ENCODE measurements around the gene OAF.

Gene OAF

DNA sequence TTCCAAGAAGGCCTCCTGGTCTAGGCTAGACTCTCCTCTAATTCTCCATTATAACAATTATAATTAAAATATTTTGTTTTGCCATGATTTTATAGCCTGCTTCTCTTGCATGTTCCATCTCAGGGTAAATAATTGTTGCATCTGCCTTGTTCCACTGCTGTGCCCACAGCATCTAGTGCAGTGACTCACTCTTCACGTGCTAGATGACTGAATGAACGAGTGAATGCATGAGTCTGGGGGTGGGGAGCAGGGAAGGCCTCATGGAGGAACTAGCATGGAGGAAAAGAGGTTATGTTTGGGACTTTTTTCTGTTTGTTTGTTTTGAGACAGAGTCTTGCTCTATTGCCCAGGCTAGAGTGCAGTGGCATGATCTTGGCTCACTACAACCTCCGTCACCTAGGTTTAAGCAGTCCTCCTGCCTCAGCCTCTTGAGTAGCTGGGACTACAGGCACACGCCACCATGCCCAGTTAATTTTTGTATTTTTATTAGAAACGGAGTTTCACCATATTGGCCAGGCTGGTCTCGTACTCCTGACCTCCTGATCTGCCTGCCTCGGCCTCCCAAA is 5.2 kb upstream of the OAF start:
- DNase-seq, result no peak

- no peak for DNase-seq
These were observed 3.3 kb upstream of the OAF start for GRCh38 chr11:120207512-120207911.

GRCh38 chr11:120208001-120208441 is 2.8 kb upstream of the OAF start:
- no peak for DNase-seq

DNA sequence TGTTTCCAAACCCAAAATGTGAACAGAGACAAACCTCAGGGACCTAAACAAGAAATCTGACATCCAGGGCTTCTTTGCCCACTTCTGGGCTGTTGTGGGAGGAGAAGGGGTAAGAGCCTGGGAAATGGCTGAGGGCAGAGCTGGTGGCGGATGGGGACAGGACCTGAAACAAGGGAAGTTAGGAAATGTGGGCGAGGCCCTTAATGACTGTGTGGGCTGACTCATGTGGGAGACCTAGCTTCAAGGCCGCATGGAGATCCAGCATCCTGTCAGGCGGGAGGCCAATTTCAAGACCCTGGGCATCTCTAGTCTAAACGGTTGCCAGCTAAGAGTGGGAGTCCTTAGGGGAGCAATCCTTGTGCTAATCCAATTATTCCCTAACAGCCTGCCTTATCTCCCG is 2.1 kb upstream of the OAF start:
- DNase-seq, result no peak

- DNase-seq, result no peak
These were observed 846 bp upstream of the OAF start for GRCh38 chr11:120209746-120210625.

GRCh38 chr11:120211522-120212258 is 858 bp downstream of the OAF start:
- DNase-seq, result no peak

DNA sequence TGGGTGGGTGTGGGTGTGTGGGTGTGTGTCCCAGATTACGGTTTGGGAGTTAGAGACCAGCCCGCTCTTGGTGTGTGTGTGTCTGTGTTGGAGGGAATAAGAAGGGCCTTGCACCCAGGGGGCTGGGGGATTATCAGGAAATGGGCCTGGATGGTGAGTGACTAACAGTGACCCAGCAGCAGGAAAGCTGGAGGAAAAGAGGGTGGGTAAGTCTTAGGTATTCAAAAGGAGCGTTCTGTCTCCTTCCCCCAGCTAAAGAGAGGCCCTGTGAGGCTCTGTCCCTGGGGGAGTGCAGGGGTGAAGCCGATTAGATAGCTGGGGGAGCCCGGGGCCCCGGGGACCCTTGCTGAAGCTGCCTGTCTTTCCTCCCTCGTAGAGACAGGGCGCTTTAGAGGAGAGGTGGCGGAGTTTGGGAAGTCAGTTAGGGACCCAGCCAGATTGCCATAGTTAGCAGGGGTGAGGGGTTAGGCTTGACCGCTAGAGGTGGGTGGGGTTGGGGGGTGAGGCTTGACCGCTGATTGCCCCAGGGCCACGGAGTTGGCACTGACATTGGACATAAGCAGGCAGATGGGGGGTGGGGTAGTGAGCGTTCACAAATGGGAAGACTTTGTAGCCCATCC is 1.5 kb downstream of the OAF start:
- no peak for DNase-seq

DNA sequence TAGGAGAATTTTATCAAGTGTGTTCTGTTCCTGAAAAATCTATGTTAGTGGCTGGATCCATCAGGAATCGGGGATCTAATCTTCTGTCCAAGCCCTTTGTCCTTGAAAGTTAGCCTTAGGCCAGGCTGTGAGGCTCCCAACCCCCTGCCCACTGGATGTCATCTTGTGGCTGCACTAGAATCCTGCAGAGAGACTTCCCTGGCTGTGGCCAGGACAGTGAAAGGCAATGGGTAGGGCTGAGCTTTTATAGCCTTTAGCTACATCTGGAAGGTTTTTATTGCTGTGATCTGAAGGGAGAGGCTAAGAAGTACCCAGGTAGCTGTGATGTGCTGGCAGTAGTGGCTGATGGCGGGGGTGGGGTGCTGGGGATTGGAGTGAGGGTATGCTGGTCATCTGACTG is 2.1 kb downstream of the OAF start:
- no peak for DNase-seq

GRCh38 chr11:120214581-120214980 is 3.7 kb downstream of the OAF start:
- DNase-seq, result no peak

- no peak for DNase-seq
These were observed 4.8 kb downstream of the OAF start for GRCh38 chr11:120215634-120216033.

DNA sequence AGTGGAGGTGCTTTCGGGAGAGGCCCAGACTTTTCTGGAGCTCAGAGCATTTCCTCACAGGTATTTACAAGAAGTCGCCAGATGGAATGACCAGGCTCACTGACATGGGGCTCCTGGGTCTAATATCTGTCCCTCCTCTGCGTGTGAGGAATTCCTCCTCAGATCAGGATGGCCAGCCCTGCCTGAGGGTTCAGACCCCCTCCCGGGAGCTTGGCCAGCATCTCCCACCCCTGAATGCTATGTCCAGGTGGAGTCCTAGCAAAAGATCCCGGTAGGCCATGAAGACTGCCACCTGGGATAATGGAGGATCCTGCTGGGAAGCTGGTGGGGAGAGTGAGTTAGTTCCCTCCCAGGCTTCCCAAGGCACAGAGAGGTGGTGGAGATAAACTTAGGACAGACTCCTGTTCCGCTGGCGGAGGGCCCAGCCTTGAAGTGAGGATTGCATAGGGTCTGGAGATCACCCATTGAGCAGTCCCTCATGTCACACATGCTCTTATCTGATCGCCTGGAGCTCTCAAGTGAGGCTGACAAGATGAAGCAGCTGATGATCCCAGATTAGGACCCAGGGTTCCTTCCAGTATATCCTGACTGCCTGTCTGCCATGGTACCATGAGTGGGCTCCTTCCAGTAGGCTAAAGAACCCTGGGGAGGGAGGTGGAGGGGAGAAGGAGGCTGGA is 5.7 kb downstream of the OAF start:
- DNase-seq, result no peak

DNA sequence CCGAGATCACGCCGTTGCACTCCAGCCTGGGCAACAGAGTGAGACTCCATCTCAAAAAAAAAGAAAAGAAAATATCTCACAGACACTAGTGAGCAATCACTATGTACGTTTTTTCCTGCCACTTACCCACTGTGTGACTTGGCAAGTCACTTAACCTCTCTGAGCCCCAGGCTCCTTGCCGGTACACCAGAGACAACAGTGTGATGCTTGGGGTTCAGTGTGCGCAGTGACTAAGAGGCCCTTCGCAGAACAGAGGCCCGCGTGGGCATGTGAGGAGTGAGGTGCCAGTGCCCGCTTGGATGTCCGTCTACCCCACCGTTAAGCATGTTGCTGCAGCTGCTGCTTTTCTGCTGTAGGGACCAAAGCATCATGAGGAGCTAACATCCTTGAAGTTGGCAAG is 6.7 kb downstream of the OAF start:
- DNase-seq, result no peak

- DNase-seq, result no peak
These were observed 7.3 kb downstream of the OAF start for GRCh38 chr11:120217941-120218694.

DNA sequence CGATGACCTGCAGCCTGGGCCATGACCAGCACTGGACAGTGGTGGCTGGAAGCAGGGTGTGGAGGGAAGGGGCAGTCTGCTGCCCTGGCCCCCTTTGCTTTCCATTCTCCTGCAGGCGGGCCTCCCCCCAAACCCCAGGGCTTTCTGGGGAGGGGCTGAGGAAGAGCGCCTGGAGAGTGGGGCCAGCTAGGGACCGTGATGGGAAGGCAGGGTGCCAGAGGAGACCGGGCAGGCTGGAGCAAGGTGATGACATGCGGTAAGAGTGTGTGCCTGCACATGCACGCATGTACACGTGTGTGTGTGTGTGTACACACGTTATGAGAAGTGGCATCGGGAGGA is 7.8 kb downstream of the OAF start:
- no peak for DNase-seq

DNA sequence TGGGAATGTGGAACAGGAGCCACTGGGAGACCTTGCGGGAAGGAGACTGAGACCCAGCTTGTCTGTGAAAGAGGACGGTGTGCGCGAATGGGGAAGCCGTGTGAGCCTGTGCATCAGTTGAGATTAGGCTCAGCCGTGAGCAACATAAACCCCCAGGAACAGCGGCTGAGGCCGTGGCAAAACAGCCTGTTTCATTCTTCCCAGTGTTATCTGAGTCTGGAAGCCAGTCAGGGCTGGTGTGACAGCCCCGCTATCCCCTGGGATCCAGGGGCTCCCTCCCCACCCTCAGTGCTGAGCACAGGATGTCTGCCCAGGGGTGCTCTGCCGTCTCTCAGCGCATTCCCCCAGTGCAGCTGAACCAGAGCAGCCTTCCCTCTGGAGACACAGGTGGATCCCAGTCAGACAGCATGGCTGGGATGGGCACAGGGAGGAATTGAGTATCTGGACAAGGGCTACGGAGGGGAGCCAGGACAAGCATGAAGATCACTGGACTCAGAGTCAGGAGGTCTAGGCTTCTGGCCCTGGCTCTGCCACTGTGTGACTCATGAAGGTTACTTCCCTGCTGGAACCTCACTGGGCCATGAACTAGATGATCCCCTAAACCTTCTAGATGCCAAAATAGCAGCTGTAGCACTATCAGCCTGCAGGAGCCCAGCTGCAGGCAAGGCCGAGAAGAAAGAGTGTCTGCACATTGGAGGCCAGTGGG is 8.6 kb downstream of the OAF start:
- DNase-seq, result no peak

DNA sequence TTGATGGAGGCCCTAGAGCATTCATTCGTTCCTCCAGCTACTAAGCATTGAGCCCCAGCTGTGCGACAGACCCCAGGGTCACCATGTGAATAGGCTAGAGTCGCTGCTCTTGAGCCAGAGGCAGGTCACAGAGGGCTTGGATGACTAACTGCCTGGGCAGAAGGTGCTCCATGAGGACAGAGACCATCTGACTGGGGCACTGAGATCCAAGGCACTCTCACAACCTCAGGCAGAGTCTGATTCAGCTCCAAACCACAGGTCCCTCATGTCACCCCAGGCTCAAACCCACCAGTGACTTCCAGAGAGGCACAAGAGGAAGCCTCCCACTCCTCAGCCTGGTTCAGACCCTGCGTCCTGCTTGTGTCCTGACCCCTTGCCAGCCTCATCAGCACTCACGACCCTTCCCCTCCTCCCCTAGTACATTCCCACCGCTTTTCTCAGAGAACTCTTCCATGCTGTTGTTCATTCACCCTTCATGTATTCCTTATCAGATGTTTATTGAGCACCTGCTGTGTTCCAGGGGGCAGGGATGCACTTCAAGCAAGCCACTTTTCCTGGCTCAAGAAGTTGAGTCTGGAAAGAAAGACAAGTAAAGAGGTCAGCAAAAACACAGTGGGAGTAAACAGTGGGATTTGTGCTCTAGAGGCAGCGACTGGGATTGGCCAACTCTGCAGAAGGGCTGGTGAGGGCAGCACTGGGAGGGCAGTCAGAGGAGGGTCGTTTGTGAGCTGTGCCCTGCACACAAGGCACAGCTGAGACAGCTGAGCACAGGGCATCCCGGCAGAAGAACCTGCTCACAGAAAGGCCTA is 9.3 kb downstream of the OAF start:
- no peak for DNase-seq

DNA sequence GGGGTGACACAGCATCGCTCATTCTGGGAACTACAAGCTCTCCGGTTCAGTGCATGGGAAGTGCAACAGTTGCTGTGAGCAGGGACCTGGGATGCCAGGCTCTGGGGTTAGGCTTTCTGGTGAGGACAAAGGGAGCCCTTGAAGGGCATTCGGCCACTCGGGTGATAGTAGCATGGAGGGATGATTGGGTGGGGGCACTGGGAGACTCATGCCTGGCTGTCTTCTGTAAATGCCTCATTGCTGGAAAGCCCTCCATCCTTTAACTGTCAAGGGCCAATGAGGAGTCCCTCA is 9.9 kb downstream of the OAF start:
- no peak for DNase-seq

DNA sequence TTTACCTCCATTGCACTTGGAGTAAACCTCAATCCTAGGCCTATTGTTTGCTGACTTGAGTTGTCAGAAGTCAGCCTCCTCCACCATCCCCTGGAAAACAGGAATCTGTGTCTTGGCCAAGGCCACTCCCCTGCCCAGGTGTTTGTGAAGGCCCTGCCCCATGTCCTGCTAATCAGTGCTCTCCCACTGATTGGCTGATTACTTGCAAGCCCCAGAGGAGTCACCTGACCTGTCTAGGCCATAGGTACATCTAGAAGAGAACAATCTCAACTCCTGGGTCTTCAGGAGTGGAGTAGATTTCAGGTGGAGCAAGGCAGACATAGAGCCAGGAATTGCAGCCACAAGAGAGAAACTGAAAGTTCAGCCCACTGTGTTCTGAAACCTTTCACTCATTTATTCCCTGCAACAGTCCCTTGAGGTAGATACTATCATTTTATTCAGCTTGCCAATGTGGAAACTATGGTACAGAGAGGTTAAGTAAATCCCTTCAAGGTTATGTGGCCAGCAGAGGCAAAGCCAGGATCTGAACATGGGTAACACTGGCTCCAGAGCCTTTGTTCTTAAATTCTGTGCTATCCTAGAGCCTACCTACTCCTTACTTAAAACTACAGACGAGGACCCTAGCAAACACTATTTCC is 10.4 kb downstream of the OAF start:
- no peak for DNase-seq

DNA sequence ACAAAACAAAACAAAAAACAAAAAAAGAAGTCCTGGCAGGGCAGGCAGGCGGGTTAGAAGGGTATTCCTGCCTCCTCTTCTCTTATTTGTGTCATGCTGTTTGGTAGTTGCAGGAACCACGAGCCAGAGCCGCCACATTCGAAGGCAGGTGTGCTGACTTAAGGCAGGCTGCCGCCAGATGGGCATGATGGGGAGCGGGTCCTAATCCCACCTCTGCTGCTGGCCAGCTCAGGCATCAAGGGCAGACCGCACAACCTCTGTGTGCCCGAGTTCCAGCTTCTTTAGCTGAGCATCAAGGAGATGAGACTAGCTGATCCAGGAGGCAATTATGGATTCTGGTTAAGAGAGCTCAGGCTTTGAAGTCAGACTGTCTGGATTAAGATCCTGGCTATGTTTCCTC is 12.1 kb downstream of the OAF start:
- no peak for DNase-seq

GRCh38 chr11:120223793-120224192 is 13.0 kb downstream of the OAF start:
- no peak for DNase-seq

All from CD4-positive, alpha-beta T cell treated with Interleukin-4 for 4 hours (primary cell).